ENCODE results near the gene GSTA1.
"Not testable (repeated sequence)": the region's sequence is repeated elsewhere in the genome, so short reads cannot be mapped to it uniquely, and the experiment has no call there.

The GSTA1 gene

GRCh38 chr6:52803668-52804255 lies at the start of gene GSTA1:
TSS of gene GSTA1 (minus strand) at chr6:52803816. CDS start at chr6:52799267, 4,549 bp downstream.
- not testable (repeated sequence) for H3K9me3 ChIP-seq (ENCODE audit: control insufficient read depth in 1 of 2, low read length in 2 of 2); H3K27ac ChIP-seq (ENCODE audit: low read length); H3K4me3 ChIP-seq (ENCODE audit: low read depth in 1 of 2, low read length in 2 of 2); H3K27me3 ChIP-seq (ENCODE audit: low read depth, low read length); H3K36me3 ChIP-seq (ENCODE audit: control insufficient read depth in 1 of 2, insufficient read depth in 2 of 2, low read length in 2 of 2); H3K4me1 ChIP-seq (ENCODE audit: control insufficient read depth in 1 of 2, insufficient read depth in 2 of 2, low read length in 2 of 2)

GRCh38 chr6:52849137-52849536 lies 45.5 kb upstream of the GSTA1 start:
- H3K27ac ChIP-seq (ENCODE audit: low read length), result no peak overlapping the region
- H3K9me3 ChIP-seq (ENCODE audit: control insufficient read depth in 1 of 2, low read length in 2 of 2), result peaks cover 0 to 8% of the 10 kb centered on the region in 2 donors
- H3K36me3 ChIP-seq (ENCODE audit: control insufficient read depth in 1 of 2, insufficient read depth in 2 of 2, low read length in 2 of 2), result no peaks in the 10 kb centered on the region
- no peaks in the 10 kb centered on the region for H3K27me3 ChIP-seq (ENCODE audit: low read depth, low read length)
- H3K4me1 ChIP-seq (ENCODE audit: control insufficient read depth in 1 of 2, insufficient read depth in 2 of 2, low read length in 2 of 2), result no peaks in the 10 kb centered on the region
- H3K4me3 ChIP-seq (ENCODE audit: low read depth in 1 of 2, low read length in 2 of 2), result no peak overlapping the region

GRCh38 chr6:52846002-52846401 lies 42.4 kb upstream of the GSTA1 start:
- Histone ChIP-seq H3K4me3 (ENCODE audit: low read depth in 1 of 2, low read length in 2 of 2) (no peak overlapping the region), H3K27me3 (ENCODE audit: low read depth, low read length) (no peaks in the 10 kb centered on the region), H3K27ac (ENCODE audit: low read length) (no peak overlapping the region), H3K36me3 (ENCODE audit: control insufficient read depth in 1 of 2, insufficient read depth in 2 of 2, low read length in 2 of 2) (no peaks in the 10 kb centered on the region), H3K9me3 (ENCODE audit: control insufficient read depth in 1 of 2, low read length in 2 of 2) (peaks cover 0 to 8% of the 10 kb centered on the region in 2 donors), H3K4me1 (ENCODE audit: control insufficient read depth in 1 of 2, insufficient read depth in 2 of 2, low read length in 2 of 2) (no peaks in the 10 kb centered on the region)

DNA sequence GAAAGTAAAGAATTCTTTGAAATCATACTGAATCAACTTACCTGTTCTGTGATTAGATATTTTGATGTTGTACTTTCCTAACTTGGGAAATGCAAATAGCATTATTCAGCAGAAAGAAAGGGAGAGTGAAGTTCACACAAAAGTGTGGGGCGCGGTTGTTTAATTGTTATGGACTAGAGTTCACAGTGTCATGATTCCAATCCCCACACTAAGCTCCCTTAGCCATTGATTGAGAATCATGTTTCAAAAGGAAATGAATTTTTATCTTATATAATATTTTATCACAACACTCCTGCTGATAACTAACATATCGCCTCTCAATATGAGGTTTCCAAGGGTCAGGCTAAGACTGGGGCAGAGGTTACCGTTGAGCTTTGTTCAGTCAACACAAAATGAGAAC lies 40.0 kb upstream of the GSTA1 start:
- Histone ChIP-seq H3K4me1 (ENCODE audit: control insufficient read depth in 1 of 2, insufficient read depth in 2 of 2, low read length in 2 of 2) (peaks cover 0 to 3% of the 10 kb centered on the region in 2 donors), H3K9me3 (ENCODE audit: control insufficient read depth in 1 of 2, low read length in 2 of 2) (peaks cover 0 to 3% of the 10 kb centered on the region in 2 donors), H3K4me3 (ENCODE audit: low read depth in 1 of 2, low read length in 2 of 2) (no peak overlapping the region), H3K27me3 (ENCODE audit: low read depth, low read length) (no peaks in the 10 kb centered on the region), H3K27ac (ENCODE audit: low read length) (no peak overlapping the region), H3K36me3 (ENCODE audit: control insufficient read depth in 1 of 2, insufficient read depth in 2 of 2, low read length in 2 of 2) (no peaks in the 10 kb centered on the region)

DNA sequence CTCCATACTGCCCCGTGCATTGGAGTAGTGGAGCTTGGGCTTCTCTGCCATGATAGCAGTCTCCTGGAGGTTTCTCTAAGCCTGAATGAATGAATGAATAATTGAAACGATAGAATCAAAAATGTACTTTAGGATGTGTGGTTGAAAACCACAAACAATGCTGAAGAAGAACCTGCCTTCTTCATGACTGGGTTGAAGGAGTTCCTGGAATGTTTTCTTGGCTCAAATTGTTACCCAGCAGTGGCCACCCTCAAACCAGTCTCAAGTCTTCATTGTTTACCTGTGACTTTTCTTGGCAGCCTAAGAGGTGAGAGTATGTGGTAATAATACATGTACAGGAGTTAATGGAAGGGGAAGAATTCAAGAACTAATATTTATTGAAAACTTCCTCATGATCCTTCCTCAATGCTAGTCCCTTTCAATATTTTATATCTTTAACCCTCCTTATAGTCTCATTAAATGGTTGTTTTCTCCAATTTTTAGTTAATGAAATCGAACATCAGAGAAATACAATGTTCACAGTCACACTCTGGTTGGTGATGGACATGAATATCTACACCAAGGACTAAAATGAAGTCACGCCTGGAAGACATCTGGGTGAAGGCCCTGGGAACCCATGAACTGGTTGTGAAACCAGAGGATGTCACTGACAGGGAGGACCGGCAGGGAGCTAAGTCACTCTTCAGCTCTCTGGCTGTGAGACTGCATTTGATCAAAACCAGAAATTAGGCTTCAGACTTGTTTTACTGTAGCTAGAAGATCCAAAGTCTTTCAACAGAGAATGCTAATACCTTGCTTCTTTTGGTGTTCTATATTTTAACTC lies 37.4 kb upstream of the GSTA1 start, which contains the start of gene GSTA5:
GSTA5 (minus strand) TSS at position 51 of the 823 bp plus-strand sequence.
- no peaks in the 10 kb centered on the region for H3K9me3 ChIP-seq (ENCODE audit: control insufficient read depth in 1 of 2, low read length in 2 of 2)
- peaks cover 0 to 3% of the 10 kb centered on the region in 2 donors for H3K4me1 ChIP-seq (ENCODE audit: control insufficient read depth in 1 of 2, insufficient read depth in 2 of 2, low read length in 2 of 2)
- H3K27ac ChIP-seq (ENCODE audit: low read length), result no peak within 1 kb of the TSS
- no peaks in the 10 kb centered on the region for H3K36me3 ChIP-seq (ENCODE audit: control insufficient read depth in 1 of 2, insufficient read depth in 2 of 2, low read length in 2 of 2)
- H3K27me3 ChIP-seq (ENCODE audit: low read depth, low read length), result no peaks in the 10 kb centered on the region
- H3K4me3 ChIP-seq (ENCODE audit: low read depth in 1 of 2, low read length in 2 of 2), result no peak within 1 kb of the TSS

DNA sequence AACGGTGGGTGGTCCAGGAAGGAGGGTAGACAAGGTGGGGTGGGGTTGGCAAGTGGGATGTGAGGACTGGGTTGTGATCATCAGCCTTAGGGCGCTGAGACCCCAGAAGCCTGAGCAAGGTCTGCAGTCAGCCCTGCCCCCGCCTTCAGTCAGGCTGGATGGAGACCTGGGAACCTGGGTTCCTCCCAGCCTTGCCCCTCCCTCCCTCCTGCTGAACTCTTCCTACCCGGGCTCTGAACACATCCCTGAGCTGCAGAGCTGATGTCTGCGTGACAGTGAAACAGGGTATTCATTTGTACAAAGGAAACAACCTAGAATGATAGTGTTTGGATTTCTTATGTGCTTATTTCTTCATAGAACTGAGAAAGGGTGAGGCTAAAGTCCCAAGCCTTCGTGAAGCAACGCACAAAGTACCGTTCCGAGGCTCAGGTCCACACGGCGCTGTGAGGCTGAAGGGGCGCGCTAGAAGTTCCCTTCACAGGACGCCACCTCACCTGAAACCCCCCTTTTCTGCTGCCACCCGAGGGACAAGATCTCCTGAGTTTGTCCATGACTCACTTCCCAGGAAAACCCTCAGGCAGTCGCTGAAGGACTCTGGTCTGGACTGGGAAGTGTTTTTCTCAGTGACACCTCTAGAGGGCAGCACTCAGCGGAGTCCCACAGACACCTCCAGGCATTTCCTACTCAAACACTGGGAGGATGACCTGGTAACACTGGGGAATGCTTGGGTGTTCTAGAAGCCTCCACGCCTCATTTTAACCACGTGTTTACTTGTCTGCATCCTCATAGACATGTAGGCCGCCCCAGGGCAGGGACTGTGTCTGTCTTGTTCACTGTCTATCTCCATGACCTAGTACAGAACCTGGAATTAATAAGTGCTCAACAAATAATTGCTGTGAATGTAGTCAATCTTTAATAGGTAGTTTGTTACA lies 35.8 kb upstream of the GSTA1 start:
- H3K9me3 ChIP-seq (ENCODE audit: control insufficient read depth in 1 of 2, low read length in 2 of 2), result no peaks in the 10 kb centered on the region
- H3K27ac ChIP-seq (ENCODE audit: low read length), result no peak overlapping the region
- H3K27me3 ChIP-seq (ENCODE audit: low read depth, low read length), result no peaks in the 10 kb centered on the region
- peaks cover 0 to 3% of the 10 kb centered on the region in 2 donors for H3K4me1 ChIP-seq (ENCODE audit: control insufficient read depth in 1 of 2, insufficient read depth in 2 of 2, low read length in 2 of 2)
- H3K36me3 ChIP-seq (ENCODE audit: control insufficient read depth in 1 of 2, insufficient read depth in 2 of 2, low read length in 2 of 2), result no peaks in the 10 kb centered on the region
- no peak overlapping the region for H3K4me3 ChIP-seq (ENCODE audit: low read depth in 1 of 2, low read length in 2 of 2)

GRCh38 chr6:52834481-52834880 lies 30.9 kb upstream of the GSTA1 start:
- H3K4me3 ChIP-seq (ENCODE audit: low read depth in 1 of 2, low read length in 2 of 2), result no peak overlapping the region
- H3K9me3 ChIP-seq (ENCODE audit: control insufficient read depth in 1 of 2, low read length in 2 of 2), result no peaks in the 10 kb centered on the region
- H3K36me3 ChIP-seq (ENCODE audit: control insufficient read depth in 1 of 2, insufficient read depth in 2 of 2, low read length in 2 of 2), result no peaks in the 10 kb centered on the region
- H3K27me3 ChIP-seq (ENCODE audit: low read depth, low read length), result no peaks in the 10 kb centered on the region
- H3K27ac ChIP-seq (ENCODE audit: low read length), result no peak overlapping the region
- peaks cover 0 to 3% of the 10 kb centered on the region in 2 donors for H3K4me1 ChIP-seq (ENCODE audit: control insufficient read depth in 1 of 2, insufficient read depth in 2 of 2, low read length in 2 of 2)

DNA sequence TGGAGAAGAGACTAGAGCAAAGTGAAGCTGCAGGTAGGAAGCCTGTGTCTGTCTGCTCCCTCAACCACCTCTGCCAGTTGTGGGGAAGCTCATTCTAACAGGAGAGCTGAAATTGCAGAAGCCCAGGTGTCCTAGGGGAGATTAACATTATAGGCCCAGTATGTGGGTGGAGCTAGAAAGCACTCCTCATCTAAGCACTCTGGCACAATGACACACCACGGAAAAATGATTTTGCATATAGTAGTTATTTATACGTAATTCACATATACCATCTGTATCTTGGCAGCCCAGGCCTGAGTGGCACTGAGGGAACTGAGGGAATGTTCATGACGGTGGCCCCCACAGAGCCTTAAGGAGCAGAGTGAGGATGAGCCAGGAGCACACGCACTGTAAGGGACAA lies 27.3 kb upstream of the GSTA1 start:
- not testable (repeated sequence) for H3K4me3 ChIP-seq (ENCODE audit: low read depth in 1 of 2, low read length in 2 of 2); H3K9me3 ChIP-seq (ENCODE audit: control insufficient read depth in 1 of 2, low read length in 2 of 2); H3K27ac ChIP-seq (ENCODE audit: low read length); H3K27me3 ChIP-seq (ENCODE audit: low read depth, low read length); H3K4me1 ChIP-seq (ENCODE audit: control insufficient read depth in 1 of 2, insufficient read depth in 2 of 2, low read length in 2 of 2); H3K36me3 ChIP-seq (ENCODE audit: control insufficient read depth in 1 of 2, insufficient read depth in 2 of 2, low read length in 2 of 2)

DNA sequence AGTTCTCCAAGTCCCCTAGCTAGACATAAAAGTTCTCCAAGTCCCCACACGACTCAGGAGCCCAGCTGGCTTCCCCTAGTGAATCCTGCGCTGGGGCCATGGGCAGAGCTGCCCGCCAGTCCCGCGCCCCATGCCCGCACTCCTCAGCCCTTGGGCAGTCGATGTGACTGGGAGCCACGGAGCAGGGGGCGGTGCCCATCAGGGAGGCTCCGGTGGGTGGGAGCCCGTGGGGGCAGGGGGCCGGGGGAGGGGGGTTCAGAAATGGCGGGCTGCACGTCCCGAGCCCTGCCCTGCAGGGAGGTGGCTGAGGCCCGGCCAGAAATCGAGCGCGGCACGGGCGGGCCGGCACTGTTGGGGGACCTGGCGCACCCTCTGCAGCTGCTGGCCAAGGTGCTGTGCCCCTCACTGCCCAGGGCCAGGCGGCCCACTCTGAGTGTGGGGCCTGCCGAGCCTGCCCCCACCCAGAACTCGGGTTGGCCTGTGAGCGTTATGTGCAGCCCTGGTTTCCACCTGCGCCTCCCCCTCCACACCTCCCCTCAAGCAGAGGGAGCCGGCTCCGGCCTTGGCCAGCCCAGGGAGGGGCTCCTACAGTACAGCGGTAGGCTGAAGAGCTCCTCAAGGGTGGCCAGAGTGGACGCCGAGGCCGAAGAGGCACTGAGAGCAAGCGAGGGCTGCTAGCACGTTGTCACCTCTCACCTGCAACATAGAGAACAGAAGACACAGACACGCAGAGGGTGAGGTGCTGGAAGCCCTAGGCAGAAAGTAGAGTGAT lies 25.6 kb upstream of the GSTA1 start:
- H3K4me3 ChIP-seq (ENCODE audit: low read depth in 1 of 2, low read length in 2 of 2), result no peak overlapping the region
- no peaks in the 10 kb centered on the region for H3K27me3 ChIP-seq (ENCODE audit: low read depth, low read length)
- H3K4me1 ChIP-seq (ENCODE audit: control insufficient read depth in 1 of 2, insufficient read depth in 2 of 2, low read length in 2 of 2), result no peaks in the 10 kb centered on the region
- no peaks in the 10 kb centered on the region for H3K36me3 ChIP-seq (ENCODE audit: control insufficient read depth in 1 of 2, insufficient read depth in 2 of 2, low read length in 2 of 2)
- no peak overlapping the region for H3K27ac ChIP-seq (ENCODE audit: low read length)
- H3K9me3 ChIP-seq (ENCODE audit: control insufficient read depth in 1 of 2, low read length in 2 of 2), result no peaks in the 10 kb centered on the region

GRCh38 chr6:52828621-52829020 lies 25.0 kb upstream of the GSTA1 start:
- H3K9me3 ChIP-seq (ENCODE audit: control insufficient read depth in 1 of 2, low read length in 2 of 2); H3K36me3 ChIP-seq (ENCODE audit: control insufficient read depth in 1 of 2, insufficient read depth in 2 of 2, low read length in 2 of 2); H3K4me3 ChIP-seq (ENCODE audit: low read depth in 1 of 2, low read length in 2 of 2); H3K4me1 ChIP-seq (ENCODE audit: control insufficient read depth in 1 of 2, insufficient read depth in 2 of 2, low read length in 2 of 2); H3K27me3 ChIP-seq (ENCODE audit: low read depth, low read length); H3K27ac ChIP-seq (ENCODE audit: low read length): not testable (repeated sequence)
